ENCODE measurements around the gene SBF2.

Gene SBF2

GRCh38 chr11:10221342-10221741 is 72.7 kb downstream of the SBF2 start:
- Histone ChIP-seq H3F3A (ENCODE audit: insufficient read depth) (no peaks in the 10 kb centered on the region), H3K79me2 (ENCODE audit: insufficient read depth, low read length) (no peaks in the 10 kb centered on the region), H3K27me3 (ENCODE audit: low read length) (no peaks in the 10 kb centered on the region), H3K9me3 (ENCODE audit: insufficient read depth, low read length) (no peaks in the 10 kb centered on the region), H3K27ac (ENCODE audit: low read depth, low read length) (no peak overlapping the region), H2AFZ (ENCODE audit: low read depth, low read length, severe bottlenecking) (no peak overlapping the region), H4K20me1 (ENCODE audit: low read depth, low read length) (no peaks in the 10 kb centered on the region), H3K4me3 (ENCODE audit: insufficient read depth, low read length, poor library complexity, severe bottlenecking) (no peak overlapping the region), H3K36me3 (ENCODE audit: low read length) (no peaks in the 10 kb centered on the region), H3K4me2 (ENCODE audit: low read depth, low read length, poor library complexity, severe bottlenecking) (no peak overlapping the region), H3K9me2 (replicated peaks; ENCODE audit: insufficient read depth, low read length) (no peaks in the 10 kb centered on the region), H3K9ac (ENCODE audit: low read length) (no peak overlapping the region)
- TF ChIP-seq EZH2phosphoT487 (conservative IDR thresholded peaks at IDR 0.05; ENCODE audit: low read length) (no peak), CTCF (IDR thresholded peaks at IDR 0.05; ENCODE audit: insufficient read depth, low read length, poor library complexity, severe bottlenecking) (no peak)

DNA sequence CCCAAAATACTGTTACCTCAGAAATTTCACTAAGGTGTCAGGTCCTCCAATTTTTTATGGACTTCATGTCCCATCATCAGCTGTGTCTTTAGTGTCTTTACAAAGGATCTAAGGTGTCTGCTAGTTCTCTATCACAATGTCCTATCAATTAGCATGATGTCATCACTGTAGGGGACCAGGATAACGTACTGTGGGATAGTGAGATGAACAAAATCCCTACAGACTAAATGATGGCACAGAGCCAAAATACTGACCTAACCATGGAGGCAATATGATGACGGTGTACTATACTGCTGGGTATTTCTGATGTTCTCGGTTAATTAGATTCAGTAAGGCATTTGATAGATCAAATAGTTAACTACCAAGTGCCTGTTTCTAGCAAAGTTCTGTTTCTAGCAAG is 82.5 kb downstream of the SBF2 start:
- H3K27ac ChIP-seq (ENCODE audit: low read depth, low read length): no peak overlapping the region

GRCh38 chr11:10209326-10209725 is 84.7 kb downstream of the SBF2 start:
- H3F3A ChIP-seq (ENCODE audit: insufficient read depth): no peaks in the 10 kb centered on the region
- no peaks in the 10 kb centered on the region for H3K36me3 ChIP-seq (ENCODE audit: low read length)
- H3K79me2 ChIP-seq (ENCODE audit: insufficient read depth, low read length): no peaks in the 10 kb centered on the region
- peaks cover 6% of the 10 kb centered on the region; the same call in 1 of the 2 replicates for H4K20me1 ChIP-seq (ENCODE audit: low read depth, low read length)
- no peak overlapping the region for H3K9ac ChIP-seq (ENCODE audit: low read length)
- no peak overlapping the region for H3K4me2 ChIP-seq (ENCODE audit: low read depth, low read length, poor library complexity, severe bottlenecking)
- H3K27ac ChIP-seq (ENCODE audit: low read depth, low read length): no peak overlapping the region
- H3K9me2 ChIP-seq (replicated peaks; ENCODE audit: insufficient read depth, low read length): no peaks in the 10 kb centered on the region
- no peak overlapping the region for H2AFZ ChIP-seq (ENCODE audit: low read depth, low read length, severe bottlenecking)
- no peak for TF ChIP-seq CTCF (IDR thresholded peaks at IDR 0.05; ENCODE audit: insufficient read depth, low read length, poor library complexity, severe bottlenecking)
- H3K9me3 ChIP-seq (ENCODE audit: insufficient read depth, low read length): no peaks in the 10 kb centered on the region
- no peaks in the 10 kb centered on the region for H3K27me3 ChIP-seq (ENCODE audit: low read length)
- no peak overlapping the region for H3K4me3 ChIP-seq (ENCODE audit: insufficient read depth, low read length, poor library complexity, severe bottlenecking)

More for the DNA sequence above, 82.5 kb downstream of the SBF2 start:
- H3F3A ChIP-seq (ENCODE audit: insufficient read depth): no peaks in the 10 kb centered on the region
- H3K9me2 ChIP-seq (replicated peaks; ENCODE audit: insufficient read depth, low read length): no peaks in the 10 kb centered on the region
- no peak overlapping the region for H3K4me3 ChIP-seq (ENCODE audit: insufficient read depth, low read length, poor library complexity, severe bottlenecking)
- no peaks in the 10 kb centered on the region for H3K9me3 ChIP-seq (ENCODE audit: insufficient read depth, low read length)
- no peaks in the 10 kb centered on the region for H3K36me3 ChIP-seq (ENCODE audit: low read length)
- TF ChIP-seq EZH2phosphoT487 (conservative IDR thresholded peaks at IDR 0.05; ENCODE audit: low read length) (no peak), CTCF (IDR thresholded peaks at IDR 0.05; ENCODE audit: insufficient read depth, low read length, poor library complexity, severe bottlenecking) (no peak)
- H3K79me2 ChIP-seq (ENCODE audit: insufficient read depth, low read length): no peaks in the 10 kb centered on the region
- H4K20me1 ChIP-seq (ENCODE audit: low read depth, low read length): peaks cover 6% of the 10 kb centered on the region; the same call in 1 of the 2 replicates
- no peak overlapping the region for H3K9ac ChIP-seq (ENCODE audit: low read length)
- no peak overlapping the region for H2AFZ ChIP-seq (ENCODE audit: low read depth, low read length, severe bottlenecking)
- no peaks in the 10 kb centered on the region for H3K27me3 ChIP-seq (ENCODE audit: low read length)
- H3K4me2 ChIP-seq (ENCODE audit: low read depth, low read length, poor library complexity, severe bottlenecking): no peak overlapping the region

Measured in SU-DHL-6 (cell line).